ENCODE results near the gene SYNE1.

- TF ChIP-seq GATA3 (IDR thresholded peaks at IDR 0.05; ENCODE audit: low read depth, low read length) (no peak), GATA2 (IDR thresholded peaks at IDR 0.05; ENCODE audit: low read depth, low read length) (no peak)
Measured at GRCh38 chr6:152071843-152072242, 565.3 kb downstream of the SYNE1 start.

Data from SH-SY5Y (cell line).